GM12865 (cell line): ENCODE data around the gene PCDHAC2.

Experiments used
- DNase-seq: peaks from one replicate; pipeline ENCODE4 v3.0.0; 2010; ENCODE audit warnings: low read depth
- H3K4me3 ChIP-seq: 2 replicates; pipeline ENCODE4 v1.5.1; 2011; ENCODE audit warnings: mild to moderate bottlenecking, low read depth, low read length, control low read depth
- CTCF ChIP-seq: IDR thresholded peaks from 2 replicates; pipeline ENCODE4 v1.5.1; 2011; ENCODE audit warnings: low read length, control low read depth, low read depth, inconsistent platforms; ENCODE audit not compliant: insufficient read depth; ENCODE audit errors: missing control alignments

PCDHAC2 gene

GRCh38 chr5:141017943-141018342, 51.7 kb downstream of the PCDHAC2 start:
- no peak for DNase-seq
- no peak for TF ChIP-seq CTCF
- H3K4me3 ChIP-seq, result no peak overlapping the region
